WTC11 (cell line): Measurements from ENCODE around the gene CELF4. TPM values are rescaled to one million over a fixed set of nuclear protein-coding genes. Genes with fewer than 3 reads are reported as not detected.

Experiments
- ATAC-seq: fragments of 200-7000 bp; cut with Tn5 transposase; 2 replicates; pipeline ENCODE4 v1.10.0; 2021; ENCODE audit warnings: mild to moderate bottlenecking, moderate library complexity
- CTCF ChIA-PET: fragments of 300-600 bp; sonication (Branson Sonifier 250); formaldehyde crosslinking; loops from one replicate; lab custom pipeline; 2021; ENCODE audit warnings: antibody characterized with exemption; lab: Charles Lee
- POLR2A ChIA-PET: fragments of 350-600 bp; sonication (Branson Sonifier 250); formaldehyde crosslinking; loops from one replicate; lab custom pipeline; 2021; ENCODE audit warnings: antibody characterized with exemption; lab: Charles Lee
- DNase-seq: peaks from one replicate; pipeline ENCODE4 v3.0.0; 2021; ENCODE audit warnings: low spot score
- H3K27ac Mint-ChIP-seq: 2 replicates; pipeline ENCODE4 v1.8.0; 2021; ENCODE audit warnings: mixed read lengths
- H3K27me3 Mint-ChIP-seq: 2 replicates; pipeline ENCODE4 v1.8.0; 2021; ENCODE audit warnings: low read depth, mild to moderate bottlenecking, moderate library complexity, mixed read lengths
- H3K36me3 Mint-ChIP-seq: 2 replicates; pipeline ENCODE4 v1.8.0; 2021; ENCODE audit warnings: mixed read lengths
- H3K4me1 Mint-ChIP-seq: 2 replicates; pipeline ENCODE4 v1.8.0; 2022; ENCODE audit warnings: mixed read lengths
- H3K4me3 Mint-ChIP-seq: 2 replicates; pipeline ENCODE4 v1.8.0; 2021; ENCODE audit warnings: mild to moderate bottlenecking, moderate library complexity, mixed read lengths
- H3K9me3 Mint-ChIP-seq: 2 replicates; pipeline ENCODE4 v1.8.0; 2021; ENCODE audit warnings: mixed read lengths
- ATF1 ChIP-seq: sonication (generic); formaldehyde crosslinking; IDR thresholded peaks from 2 replicates; pipeline ENCODE4 v1.8.1; 2023; ENCODE audit warnings: mild to moderate bottlenecking, moderate library complexity, missing genetic modification reagents
- CBFB ChIP-seq: sonication (generic); formaldehyde crosslinking; IDR thresholded peaks from 2 replicates; pipeline ENCODE4 v1.8.1; 2022; ENCODE audit warnings: mild to moderate bottlenecking, low read depth, missing genetic modification reagents
- CREB1 ChIP-seq: sonication (generic); formaldehyde crosslinking; IDR thresholded peaks from 2 replicates; pipeline ENCODE4 v1.8.0; 2023; ENCODE audit warnings: mild to moderate bottlenecking, missing genetic modification reagents
- ELF4 ChIP-seq: sonication (generic); formaldehyde crosslinking; IDR thresholded peaks from 2 replicates; pipeline ENCODE4 v1.8.1; 2022; ENCODE audit warnings: low read depth, mild to moderate bottlenecking, moderate library complexity, missing genetic modification reagents
- EMX1 ChIP-seq: fragments of 250-450 bp; sonication (Bioruptor Pico); IDR thresholded peaks from 2 replicates; pipeline ENCODE4 v1.8.0; 2021; ENCODE audit warnings: mild to moderate bottlenecking
- FOXJ3 ChIP-seq: sonication (generic); formaldehyde crosslinking; IDR thresholded peaks from 2 replicates; pipeline ENCODE4 v1.9.0; 2021; ENCODE audit warnings: missing genetic modification reagents, mild to moderate bottlenecking, borderline replicate concordance
- KAT7 ChIP-seq: sonication (generic); formaldehyde crosslinking; IDR thresholded peaks from 2 replicates; pipeline ENCODE4 v1.8.1; 2023; ENCODE audit warnings: missing genetic modification reagents, mild to moderate bottlenecking, borderline replicate concordance
- NR1H2 ChIP-seq: sonication (generic); formaldehyde crosslinking; IDR thresholded peaks from 2 replicates; pipeline ENCODE4 v1.9.0; 2021; ENCODE audit warnings: mild to moderate bottlenecking, moderate library complexity, missing genetic modification reagents
- PRRX2 ChIP-seq: fragments of 250-450 bp; sonication (Bioruptor Pico); IDR thresholded peaks from 2 replicates; pipeline ENCODE4 v1.8.0; 2021; ENCODE audit warnings: mild to moderate bottlenecking
- SP1 ChIP-seq: sonication (generic); formaldehyde crosslinking; conservative IDR thresholded peaks from 2 replicates; pipeline ENCODE4 v1.8.1; 2022; ENCODE audit warnings: missing genetic modification reagents
- ZNF416 ChIP-seq: fragments of 250-450 bp; sonication (Bioruptor Pico); IDR thresholded peaks from 2 replicates; pipeline ENCODE4 v1.9.0; 2021; ENCODE audit warnings: mild to moderate bottlenecking, inconsistent platforms
- total RNA-seq: library from RNA; stranded (reverse); gene quantifications from 3 replicates; pipeline ENCODE4 v1.2.3, GENCODE V29; 2021
- TF ChIP-seq, protein P1 (sequence below): sonication (generic); formaldehyde crosslinking; IDR thresholded peaks from 2 replicates; pipeline ENCODE4 v1.8.0; 2023; ENCODE audit warnings: missing genetic modification reagents, mild to moderate bottlenecking, borderline replicate concordance
- TF ChIP-seq, protein P2 (sequence below): fragments of 250-450 bp; sonication (Bioruptor Pico); IDR thresholded peaks from 2 replicates; pipeline ENCODE4 v1.9.0; 2021; ENCODE audit warnings: mild to moderate bottlenecking
- TF ChIP-seq, protein P3 (sequence below): sonication (generic); formaldehyde crosslinking; IDR thresholded peaks from 2 replicates; pipeline ENCODE4 v1.8.1; 2022; ENCODE audit warnings: missing genetic modification reagents, borderline replicate concordance
- TF ChIP-seq, protein P4 (sequence below): sonication (generic); formaldehyde crosslinking; IDR thresholded peaks from 2 replicates; pipeline ENCODE4 v1.8.0; 2022; ENCODE audit warnings: mild to moderate bottlenecking, missing genetic modification reagents
- TF ChIP-seq, protein P5 (sequence below): sonication (generic); formaldehyde crosslinking; IDR thresholded peaks from 2 replicates; pipeline ENCODE4 v1.8.1; 2023; ENCODE audit warnings: mild to moderate bottlenecking, missing genetic modification reagents
- TF ChIP-seq, protein P6 (sequence below): sonication (generic); formaldehyde crosslinking; IDR thresholded peaks from 2 replicates; pipeline ENCODE4 v1.8.0; 2022; ENCODE audit warnings: mild to moderate bottlenecking, missing genetic modification reagents
- TF ChIP-seq, protein P7 (sequence below): sonication (generic); formaldehyde crosslinking; IDR thresholded peaks from 2 replicates; pipeline ENCODE4 v1.8.1; 2023; ENCODE audit warnings: mild to moderate bottlenecking, missing genetic modification reagents
- TF ChIP-seq, protein P8 (sequence below): sonication (generic); formaldehyde crosslinking; IDR thresholded peaks from 2 replicates; pipeline ENCODE4 v1.8.0; 2022; ENCODE audit warnings: mild to moderate bottlenecking, missing genetic modification reagents

The CELF4 gene
- total RNA-seq, 1 experiment from 2014 or later, result 2.9 TPM

DNA sequence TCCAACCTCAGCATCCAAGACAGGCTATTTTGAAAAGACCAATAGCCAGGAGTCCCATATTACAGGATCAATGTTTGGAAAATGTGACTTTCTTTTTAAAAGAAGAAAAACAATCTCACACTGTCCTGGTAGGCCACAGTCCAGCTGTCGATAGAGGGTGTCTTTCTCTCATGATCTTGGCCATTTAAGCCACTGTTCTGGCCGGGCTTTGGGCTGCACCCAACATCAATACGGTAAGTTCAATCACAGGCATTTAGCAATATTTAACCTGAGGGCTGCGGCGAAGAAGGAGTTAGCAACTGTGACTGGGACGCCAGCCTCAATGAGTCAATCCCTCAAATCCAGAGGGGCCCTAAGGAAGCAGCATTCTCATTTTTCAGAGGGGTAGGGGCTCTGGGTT is 69.0 kb downstream of the CELF4 start (continued):
- TF ChIP-seq, protein P1, sequence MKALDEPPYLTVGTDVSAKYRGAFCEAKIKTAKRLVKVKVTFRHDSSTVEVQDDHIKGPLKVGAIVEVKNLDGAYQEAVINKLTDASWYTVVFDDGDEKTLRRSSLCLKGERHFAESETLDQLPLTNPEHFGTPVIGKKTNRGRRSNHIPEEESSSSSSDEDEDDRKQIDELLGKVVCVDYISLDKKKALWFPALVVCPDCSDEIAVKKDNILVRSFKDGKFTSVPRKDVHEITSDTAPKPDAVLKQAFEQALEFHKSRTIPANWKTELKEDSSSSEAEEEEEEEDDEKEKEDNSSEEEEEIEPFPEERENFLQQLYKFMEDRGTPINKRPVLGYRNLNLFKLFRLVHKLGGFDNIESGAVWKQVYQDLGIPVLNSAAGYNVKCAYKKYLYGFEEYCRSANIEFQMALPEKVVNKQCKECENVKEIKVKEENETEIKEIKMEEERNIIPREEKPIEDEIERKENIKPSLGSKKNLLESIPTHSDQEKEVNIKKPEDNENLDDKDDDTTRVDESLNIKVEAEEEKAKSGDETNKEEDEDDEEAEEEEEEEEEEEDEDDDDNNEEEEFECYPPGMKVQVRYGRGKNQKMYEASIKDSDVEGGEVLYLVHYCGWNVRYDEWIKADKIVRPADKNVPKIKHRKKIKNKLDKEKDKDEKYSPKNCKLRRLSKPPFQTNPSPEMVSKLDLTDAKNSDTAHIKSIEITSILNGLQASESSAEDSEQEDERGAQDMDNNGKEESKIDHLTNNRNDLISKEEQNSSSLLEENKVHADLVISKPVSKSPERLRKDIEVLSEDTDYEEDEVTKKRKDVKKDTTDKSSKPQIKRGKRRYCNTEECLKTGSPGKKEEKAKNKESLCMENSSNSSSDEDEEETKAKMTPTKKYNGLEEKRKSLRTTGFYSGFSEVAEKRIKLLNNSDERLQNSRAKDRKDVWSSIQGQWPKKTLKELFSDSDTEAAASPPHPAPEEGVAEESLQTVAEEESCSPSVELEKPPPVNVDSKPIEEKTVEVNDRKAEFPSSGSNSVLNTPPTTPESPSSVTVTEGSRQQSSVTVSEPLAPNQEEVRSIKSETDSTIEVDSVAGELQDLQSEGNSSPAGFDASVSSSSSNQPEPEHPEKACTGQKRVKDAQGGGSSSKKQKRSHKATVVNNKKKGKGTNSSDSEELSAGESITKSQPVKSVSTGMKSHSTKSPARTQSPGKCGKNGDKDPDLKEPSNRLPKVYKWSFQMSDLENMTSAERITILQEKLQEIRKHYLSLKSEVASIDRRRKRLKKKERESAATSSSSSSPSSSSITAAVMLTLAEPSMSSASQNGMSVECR (CRISPR knock-in tag), result no peak
- TF ChIP-seq, protein P2, sequence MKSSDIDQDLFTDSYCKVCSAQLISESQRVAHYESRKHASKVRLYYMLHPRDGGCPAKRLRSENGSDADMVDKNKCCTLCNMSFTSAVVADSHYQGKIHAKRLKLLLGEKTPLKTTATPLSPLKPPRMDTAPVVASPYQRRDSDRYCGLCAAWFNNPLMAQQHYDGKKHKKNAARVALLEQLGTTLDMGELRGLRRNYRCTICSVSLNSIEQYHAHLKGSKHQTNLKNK, result no peak

DNA sequence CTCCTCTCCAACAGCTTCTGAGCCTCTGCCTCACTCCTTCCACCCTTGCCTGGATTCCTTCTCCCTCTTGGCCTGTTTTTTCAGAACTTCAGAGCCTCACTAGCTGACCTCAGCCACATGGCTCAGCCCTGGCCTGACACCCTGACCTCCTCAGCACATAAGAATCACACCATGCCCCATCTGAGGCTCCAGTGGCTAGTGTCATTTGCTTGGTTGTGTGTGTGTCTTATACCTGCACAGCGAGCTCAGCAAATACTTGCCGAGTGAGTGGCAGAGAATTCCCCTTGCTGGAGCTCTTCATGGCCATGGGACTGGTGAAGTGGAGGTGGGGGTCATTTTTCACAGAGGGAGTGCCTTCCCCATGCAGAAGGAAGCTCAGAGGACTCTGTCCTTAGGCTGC is 70.2 kb downstream of the CELF4 start:
- Mint-ChIP-seq H3K27ac (no peak overlapping the region), H3K9me3 (no peaks in the 10 kb centered on the region), H3K36me3 (no peaks in the 10 kb centered on the region), H3K4me3 (no peak overlapping the region), H3K27me3 (peaks cover 14% of the 10 kb centered on the region), H3K4me1 (peaks cover 37% of the 10 kb centered on the region)
- TF ChIP-seq KAT7 (CRISPR knock-in tag) (no peak), EMX1 (no peak), SP1 (CRISPR knock-in tag) (no peak), ZNF416 (CRISPR knock-in tag) (no peak), ELF4 (no peak), NR1H2 (no peak), CBFB (CRISPR knock-in tag) (no peak)
- TF ChIP-seq, protein P2, result no peak
- DNase-seq, result no peak
- ChIA-PET CTCF (no interaction called here), POLR2A (no interaction called here)
- ATAC-seq, result no peak

DNA sequence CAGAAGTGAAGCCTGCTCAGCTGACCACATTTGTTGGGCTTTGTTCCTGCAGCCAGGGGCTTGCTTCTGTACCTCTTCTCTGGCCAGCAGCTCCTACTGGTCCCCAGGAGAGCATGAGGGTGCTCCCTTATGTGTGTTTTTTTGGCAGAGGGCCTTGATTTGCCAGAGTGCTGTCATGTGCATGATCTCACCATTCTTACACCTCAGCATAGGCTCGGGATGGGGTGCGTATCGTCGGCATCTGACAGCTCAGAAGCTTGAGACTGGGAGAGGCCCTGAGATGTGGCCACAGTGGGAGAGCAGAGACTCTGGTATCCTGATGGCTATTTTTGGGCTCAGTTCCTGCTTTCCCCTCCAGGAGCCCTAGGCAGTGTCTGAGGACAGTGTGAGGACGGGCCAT is 71.2 kb downstream of the CELF4 start:
- H3K27ac Mint-ChIP-seq, result no peak overlapping the region
- H3K36me3 Mint-ChIP-seq, result no peaks in the 10 kb centered on the region
- H3K4me3 Mint-ChIP-seq, result no peak overlapping the region
- peaks cover 46% of the 10 kb centered on the region for H3K4me1 Mint-ChIP-seq
- DNase-seq (no peak), ATAC-seq (no peak)
- ChIA-PET CTCF (interaction anchor here (1.9 to 2.0 kb wide), 2 partner anchors 9 to 39 kb away, joined by 6 to 11 read pairs; no protein-coding TSS in a partner anchor), POLR2A (no interaction called here)
- no peaks in the 10 kb centered on the region for H3K9me3 Mint-ChIP-seq
- H3K27me3 Mint-ChIP-seq, result peaks cover 14% of the 10 kb centered on the region
- TF ChIP-seq ATF1 (CRISPR knock-in tag) (no peak), FOXJ3 (CRISPR knock-in tag) (no peak), CREB1 (CRISPR knock-in tag) (no peak), PRRX2 (CRISPR knock-in tag) (no peak)
- TF ChIP-seq, protein P3, sequence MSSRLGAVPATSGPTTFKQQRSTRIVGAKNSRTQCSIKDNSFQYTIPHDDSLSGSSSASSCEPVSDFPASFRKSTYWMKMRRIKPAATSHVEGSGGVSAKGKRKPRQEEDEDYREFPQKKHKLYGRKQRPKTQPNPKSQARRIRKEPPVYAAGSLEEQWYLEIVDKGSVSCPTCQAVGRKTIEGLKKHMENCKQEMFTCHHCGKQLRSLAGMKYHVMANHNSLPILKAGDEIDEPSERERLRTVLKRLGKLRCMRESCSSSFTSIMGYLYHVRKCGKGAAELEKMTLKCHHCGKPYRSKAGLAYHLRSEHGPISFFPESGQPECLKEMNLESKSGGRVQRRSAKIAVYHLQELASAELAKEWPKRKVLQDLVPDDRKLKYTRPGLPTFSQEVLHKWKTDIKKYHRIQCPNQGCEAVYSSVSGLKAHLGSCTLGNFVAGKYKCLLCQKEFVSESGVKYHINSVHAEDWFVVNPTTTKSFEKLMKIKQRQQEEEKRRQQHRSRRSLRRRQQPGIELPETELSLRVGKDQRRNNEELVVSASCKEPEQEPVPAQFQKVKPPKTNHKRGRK (CRISPR knock-in tag), result no peak
- TF ChIP-seq, protein P4, sequence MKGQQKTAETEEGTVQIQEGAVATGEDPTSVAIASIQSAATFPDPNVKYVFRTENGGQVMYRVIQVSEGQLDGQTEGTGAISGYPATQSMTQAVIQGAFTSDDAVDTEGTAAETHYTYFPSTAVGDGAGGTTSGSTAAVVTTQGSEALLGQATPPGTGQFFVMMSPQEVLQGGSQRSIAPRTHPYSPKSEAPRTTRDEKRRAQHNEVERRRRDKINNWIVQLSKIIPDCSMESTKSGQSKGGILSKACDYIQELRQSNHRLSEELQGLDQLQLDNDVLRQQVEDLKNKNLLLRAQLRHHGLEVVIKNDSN (CRISPR knock-in tag), result no peak
- TF ChIP-seq, protein P5, sequence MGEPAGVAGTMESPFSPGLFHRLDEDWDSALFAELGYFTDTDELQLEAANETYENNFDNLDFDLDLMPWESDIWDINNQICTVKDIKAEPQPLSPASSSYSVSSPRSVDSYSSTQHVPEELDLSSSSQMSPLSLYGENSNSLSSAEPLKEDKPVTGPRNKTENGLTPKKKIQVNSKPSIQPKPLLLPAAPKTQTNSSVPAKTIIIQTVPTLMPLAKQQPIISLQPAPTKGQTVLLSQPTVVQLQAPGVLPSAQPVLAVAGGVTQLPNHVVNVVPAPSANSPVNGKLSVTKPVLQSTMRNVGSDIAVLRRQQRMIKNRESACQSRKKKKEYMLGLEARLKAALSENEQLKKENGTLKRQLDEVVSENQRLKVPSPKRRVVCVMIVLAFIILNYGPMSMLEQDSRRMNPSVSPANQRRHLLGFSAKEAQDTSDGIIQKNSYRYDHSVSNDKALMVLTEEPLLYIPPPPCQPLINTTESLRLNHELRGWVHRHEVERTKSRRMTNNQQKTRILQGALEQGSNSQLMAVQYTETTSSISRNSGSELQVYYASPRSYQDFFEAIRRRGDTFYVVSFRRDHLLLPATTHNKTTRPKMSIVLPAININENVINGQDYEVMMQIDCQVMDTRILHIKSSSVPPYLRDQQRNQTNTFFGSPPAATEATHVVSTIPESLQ (CRISPR knock-in tag), result no peak
- TF ChIP-seq, protein P6, sequence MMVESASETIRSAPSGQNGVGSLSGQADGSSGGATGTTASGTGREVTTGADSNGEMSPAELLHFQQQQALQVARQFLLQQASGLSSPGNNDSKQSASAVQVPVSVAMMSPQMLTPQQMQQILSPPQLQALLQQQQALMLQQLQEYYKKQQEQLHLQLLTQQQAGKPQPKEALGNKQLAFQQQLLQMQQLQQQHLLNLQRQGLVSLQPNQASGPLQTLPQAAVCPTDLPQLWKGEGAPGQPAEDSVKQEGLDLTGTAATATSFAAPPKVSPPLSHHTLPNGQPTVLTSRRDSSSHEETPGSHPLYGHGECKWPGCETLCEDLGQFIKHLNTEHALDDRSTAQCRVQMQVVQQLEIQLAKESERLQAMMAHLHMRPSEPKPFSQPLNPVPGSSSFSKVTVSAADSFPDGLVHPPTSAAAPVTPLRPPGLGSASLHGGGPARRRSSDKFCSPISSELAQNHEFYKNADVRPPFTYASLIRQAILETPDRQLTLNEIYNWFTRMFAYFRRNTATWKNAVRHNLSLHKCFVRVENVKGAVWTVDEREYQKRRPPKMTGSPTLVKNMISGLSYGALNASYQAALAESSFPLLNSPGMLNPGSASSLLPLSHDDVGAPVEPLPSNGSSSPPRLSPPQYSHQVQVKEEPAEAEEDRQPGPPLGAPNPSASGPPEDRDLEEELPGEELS (CRISPR knock-in tag), result no peak
- TF ChIP-seq, protein P7, sequence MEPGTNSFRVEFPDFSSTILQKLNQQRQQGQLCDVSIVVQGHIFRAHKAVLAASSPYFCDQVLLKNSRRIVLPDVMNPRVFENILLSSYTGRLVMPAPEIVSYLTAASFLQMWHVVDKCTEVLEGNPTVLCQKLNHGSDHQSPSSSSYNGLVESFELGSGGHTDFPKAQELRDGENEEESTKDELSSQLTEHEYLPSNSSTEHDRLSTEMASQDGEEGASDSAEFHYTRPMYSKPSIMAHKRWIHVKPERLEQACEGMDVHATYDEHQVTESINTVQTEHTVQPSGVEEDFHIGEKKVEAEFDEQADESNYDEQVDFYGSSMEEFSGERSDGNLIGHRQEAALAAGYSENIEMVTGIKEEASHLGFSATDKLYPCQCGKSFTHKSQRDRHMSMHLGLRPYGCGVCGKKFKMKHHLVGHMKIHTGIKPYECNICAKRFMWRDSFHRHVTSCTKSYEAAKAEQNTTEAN (CRISPR knock-in tag), result no peak
- TF ChIP-seq, protein P8, sequence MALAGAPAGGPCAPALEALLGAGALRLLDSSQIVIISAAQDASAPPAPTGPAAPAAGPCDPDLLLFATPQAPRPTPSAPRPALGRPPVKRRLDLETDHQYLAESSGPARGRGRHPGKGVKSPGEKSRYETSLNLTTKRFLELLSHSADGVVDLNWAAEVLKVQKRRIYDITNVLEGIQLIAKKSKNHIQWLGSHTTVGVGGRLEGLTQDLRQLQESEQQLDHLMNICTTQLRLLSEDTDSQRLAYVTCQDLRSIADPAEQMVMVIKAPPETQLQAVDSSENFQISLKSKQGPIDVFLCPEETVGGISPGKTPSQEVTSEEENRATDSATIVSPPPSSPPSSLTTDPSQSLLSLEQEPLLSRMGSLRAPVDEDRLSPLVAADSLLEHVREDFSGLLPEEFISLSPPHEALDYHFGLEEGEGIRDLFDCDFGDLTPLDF (CRISPR knock-in tag), result no peak
